NCI-H345 treated with DMSO at 0.1 percent for 48 hours (cell line): ENCODE data around the gene ITGAD.

Experiments used
- DNase-seq: peaks from one replicate; lab custom pipeline; 2025; ENCODE audit not compliant: unreplicated experiment; lab: John Stamatoyannopoulos, UW

Gene ITGAD

DNA sequence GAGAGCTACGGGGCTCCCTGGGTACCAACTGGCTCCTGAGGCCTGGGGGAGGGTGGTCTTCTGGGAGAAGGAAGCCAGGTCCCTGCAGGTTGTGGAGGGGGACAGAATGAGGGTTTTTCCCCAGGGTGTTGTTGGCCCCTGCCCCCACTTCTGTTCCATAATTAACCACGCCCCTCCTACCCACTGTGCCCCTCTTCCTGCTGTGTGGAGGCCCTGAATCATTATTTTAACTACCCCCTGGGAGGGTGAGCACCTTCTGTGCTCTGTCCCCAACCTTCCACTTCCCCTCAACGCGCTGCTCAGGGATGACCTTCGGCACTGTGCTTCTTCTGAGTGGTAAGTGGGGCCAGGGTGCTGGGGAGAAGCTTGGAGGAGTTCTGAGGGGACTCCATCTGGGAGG, at the start of gene ITGAD:
Gene ITGAD (plus strand): TSS at position 280 of the 400 bp plus-strand sequence. CDS start 26 bp downstream, at position 306.
- DNase-seq: no peak

DNA sequence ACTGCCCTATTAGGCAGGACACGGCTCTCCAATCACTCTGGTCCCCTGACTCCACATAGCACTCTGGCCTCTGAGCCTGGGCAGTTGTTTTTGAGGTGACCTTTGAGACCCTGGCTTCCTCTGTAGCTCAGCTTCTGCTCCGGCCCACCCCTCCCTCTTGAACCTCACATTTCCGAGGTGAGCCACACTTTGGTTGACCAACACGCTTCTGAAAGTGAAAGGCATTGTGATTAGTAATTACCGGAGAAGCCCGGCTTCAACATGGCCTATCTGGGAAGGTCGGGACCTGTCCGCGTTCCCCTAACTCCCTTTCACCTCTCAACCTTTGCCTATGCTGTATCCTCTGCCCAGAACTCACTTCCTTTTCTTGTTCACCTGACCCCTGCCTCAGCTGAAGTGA, 48.4 kb upstream of the ITGAD start:
- no peak for DNase-seq

DNA sequence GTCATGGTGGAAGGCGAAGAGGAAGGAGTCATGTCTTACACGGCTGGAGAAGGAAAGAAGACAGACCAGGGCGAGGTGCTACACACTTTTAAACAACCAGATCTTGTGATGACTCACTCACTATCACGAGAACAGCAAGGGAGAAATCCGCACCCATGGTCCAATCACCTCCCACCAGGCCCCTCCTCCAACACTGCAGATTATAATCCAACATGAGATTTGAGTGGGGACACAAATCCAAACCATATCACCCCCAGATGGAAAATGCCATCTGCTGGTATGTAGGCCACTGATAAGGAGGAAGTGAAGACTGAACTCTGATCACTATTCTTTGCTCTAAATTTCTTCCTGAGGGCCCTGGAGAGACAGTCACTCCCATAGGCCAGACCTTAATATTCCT, 45.7 kb upstream of the ITGAD start:
- no peak for DNase-seq

DNA sequence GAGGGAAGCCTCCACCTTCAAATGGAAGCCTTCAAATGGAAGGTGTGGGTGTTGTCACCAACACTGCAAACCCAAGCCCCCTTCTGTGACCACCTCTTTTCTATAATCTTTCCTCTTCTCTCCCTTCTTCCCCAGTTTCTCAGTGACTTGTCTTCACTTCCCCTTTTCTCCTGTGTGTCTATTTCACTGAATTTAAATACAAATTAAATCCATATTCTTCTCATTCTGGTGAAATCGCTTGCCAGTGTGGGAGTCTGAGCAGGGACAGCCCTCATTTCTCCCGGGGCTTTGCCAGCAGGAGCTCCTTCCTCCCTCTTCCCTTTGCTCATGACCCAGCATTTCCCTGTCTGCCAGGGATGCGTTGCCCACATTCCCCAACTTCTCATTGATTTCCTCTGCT, 44.6 kb upstream of the ITGAD start:
- no peak for DNase-seq

DNA sequence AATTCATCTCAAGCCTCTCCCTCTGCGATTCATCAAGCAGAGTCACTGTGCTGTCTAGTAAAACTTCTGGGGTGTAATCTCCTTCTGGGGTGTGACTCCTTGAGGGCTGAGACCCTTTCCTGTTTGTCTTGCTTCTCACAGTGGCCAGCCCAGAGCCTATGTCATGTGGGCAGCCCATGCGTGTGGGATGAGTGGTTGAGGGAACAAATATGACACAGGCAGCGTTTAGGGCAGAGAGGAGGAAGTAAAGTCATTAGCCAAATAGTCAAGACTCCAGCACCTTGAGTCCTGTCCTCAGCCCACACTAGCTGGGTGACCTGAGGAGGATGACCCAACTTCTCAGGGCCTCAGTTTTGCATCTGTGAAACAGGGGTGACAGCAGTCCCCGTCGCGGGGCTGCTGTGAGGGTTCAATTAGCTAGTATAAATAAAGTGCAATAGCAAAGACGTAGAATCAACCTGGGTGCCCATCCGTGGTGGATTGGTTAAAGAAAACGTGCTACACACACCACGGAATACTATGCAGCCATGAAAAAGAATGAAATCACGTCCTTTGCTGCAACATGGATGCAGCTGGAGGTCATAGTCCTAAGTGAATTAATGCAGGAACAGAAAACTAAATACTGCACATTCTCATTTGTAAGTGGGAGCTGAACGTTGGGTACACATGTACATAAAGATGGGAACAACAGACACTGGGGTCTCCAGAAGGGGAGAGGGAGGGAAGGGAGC, 42.7 kb upstream of the ITGAD start:
- DNase-seq: no peak

DNA sequence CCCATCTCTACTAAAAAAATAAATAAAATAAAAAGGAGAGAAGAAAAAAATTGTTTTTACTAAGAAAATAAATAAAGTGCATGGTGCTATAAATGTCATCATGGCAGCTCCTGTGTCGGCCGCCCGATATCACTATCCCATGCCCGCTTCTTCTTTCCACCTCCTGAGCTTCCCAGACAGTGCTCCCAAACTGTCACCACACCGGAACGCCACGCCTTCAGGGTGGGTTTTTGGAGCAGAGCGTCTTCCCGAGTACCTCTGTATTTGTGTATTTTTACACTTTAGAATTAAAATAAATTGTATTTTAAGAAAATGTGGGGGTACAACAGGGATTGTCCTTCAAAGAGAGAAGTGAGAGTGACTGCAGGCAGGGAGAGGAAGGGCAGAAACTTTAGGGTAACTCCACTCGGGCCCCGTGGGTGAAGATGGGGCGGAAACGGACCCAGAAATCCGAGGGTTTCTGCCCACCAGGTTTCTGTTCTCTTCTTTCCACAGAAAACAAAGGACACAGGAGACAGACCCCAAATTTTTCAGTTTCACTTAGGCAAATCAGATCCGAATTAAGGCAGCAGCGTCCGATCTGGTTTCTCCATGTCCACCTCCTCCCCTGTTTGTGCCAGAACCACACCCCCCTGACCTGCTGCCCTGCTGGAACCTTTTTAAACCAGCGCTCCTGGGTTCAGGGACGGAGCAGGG, 41.7 kb upstream of the ITGAD start:
- DNase-seq: no peak

- no peak for DNase-seq
These were observed 41.2 kb upstream of the ITGAD start for GRCh38 chr16:31351942-31352325.

GRCh38 chr16:31352376-31353115, 40.6 kb upstream of the ITGAD start:
- DNase-seq: no peak

DNA sequence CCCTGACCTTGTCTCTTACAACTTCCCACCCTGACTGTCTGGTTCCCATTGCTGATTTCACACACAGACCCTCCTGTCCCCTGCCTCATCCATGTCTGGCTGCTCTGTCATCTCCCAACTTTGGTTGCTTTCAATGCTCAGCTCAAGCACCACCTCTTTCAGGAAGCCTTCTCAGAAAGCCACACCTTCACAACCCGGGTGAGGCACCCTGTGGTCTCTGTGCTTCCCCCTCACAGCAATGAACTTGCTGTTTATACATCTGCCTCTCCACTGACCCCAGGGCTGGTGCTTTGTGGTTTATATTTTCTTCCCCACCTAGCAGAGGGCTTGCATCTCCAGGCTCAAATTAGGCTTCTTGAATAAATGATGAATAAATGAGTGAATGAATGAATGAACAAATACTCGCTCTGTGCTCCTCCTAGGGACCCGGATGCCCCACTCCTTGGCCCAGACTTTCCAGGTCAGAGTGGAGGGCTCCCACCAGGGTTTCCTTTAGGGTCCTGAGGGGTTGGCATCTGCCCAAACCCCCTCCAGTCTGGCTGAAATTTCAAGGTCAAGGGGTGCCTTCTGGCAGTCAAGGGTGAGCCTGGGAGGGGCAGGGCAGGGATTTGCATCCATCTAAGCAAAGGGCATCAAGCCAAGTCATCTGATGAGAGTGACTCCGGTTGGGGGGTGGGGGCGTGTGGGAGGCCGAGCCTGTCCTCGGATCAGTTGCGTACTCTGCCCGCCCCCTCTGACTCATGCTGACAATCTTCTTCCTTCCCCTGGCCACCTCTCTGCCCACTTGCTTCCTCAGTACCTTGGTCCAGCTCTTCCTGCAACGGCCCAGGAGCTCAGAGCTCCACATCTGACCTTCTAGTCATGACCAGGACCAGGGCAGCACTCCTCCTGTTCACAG, 38.5 kb upstream of the ITGAD start, which contains the start of gene ITGAX:
Gene ITGAX (plus strand): TSS at position 783 of the 898 bp plus-strand sequence. CDS start 79 bp downstream, at position 862.
- DNase-seq: no peak

DNA sequence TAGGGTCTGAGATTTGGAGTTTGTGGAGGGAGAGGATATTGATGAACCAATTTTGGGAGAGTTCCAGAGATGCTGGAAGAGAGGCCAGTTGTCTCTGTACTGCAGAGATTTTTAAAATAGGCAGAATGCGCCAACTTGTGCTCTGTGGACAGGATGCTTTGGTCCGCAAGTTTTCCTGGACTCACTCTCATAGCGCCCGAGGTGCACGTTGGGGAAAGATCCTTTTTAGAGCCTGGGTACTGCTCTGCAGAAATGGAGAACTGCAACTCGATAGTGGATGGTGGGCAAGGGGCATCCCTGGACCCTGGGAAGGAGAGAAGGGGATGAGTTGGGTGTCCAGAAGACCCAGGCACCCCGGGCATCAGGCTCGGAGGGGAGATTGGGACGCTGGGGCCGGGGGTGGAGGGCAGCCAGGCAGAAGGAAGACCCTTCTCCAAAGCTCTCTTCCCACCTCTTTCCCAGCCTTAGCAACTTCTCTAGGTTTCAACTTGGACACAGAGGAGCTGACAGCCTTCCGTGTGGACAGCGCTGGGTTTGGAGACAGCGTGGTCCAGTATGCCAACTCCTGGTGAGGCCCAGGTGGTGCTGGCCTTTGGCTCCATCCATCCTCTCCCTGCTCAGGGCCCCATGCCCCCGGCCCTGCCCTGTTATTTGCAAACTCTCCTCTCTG, 37.6 kb upstream of the ITGAD start:
- no peak for DNase-seq

GRCh38 chr16:31356566-31357323, 36.4 kb upstream of the ITGAD start:
- no peak for DNase-seq

DNA sequence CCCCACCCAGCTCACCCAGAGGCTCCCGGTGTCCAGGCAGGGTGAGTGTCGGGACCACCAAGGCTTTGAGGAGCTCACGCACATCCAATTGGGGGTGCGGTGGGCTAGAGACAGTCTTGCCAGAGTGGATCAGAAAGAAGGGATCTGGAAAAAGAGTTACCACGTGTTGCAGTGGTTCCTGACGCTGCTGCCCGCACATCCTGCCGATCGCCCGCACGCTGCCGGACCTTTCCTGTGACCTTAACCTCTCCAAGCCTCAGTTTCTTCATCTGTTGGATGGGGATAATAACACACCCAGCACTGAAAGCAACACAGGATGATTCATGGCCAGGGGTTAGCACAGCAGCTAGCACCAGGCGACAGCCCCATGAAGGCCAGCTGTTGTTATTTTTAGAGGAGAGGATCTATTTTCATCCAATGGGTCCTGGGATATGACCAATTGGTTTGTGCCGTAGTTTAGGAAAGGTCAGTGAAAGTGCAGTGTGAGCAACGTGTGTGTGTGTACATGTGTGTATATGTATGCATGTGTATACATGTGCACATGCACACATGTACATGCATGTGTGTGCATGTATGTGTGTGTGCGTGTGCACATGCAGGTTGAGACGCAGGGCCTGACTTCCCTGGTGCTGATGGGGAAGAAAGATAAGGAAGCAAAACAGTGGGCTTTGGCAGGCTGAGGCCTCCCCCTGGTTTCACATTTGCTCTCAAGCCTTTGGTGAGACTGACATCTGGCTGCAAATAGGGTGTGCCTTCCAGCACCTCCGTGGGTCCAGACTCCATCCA, 35.6 kb upstream of the ITGAD start:
- DNase-seq: no peak

DNA sequence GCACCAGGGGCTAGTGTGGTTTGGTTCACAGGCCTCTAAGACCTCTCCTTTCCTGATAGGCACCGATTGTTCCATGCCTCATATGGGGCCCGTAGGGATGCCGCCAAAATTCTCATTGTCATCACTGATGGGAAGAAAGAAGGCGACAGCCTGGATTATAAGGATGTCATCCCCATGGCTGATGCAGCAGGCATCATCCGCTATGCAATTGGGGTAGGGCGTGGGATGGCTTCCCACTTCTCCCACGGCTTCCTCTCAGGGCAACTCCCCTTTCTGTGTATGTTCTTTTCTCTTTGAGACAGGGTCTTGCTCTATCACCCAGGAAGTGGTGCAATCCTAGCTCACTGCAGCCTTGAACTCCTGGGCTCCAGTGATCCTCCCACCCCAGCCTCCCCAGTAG, 32.9 kb upstream of the ITGAD start:
- no peak for DNase-seq

GRCh38 chr16:31361201-31362110, 31.7 kb upstream of the ITGAD start:
- DNase-seq: no peak

- no peak for DNase-seq
These were observed 30.4 kb upstream of the ITGAD start for GRCh38 chr16:31362476-31363405.

GRCh38 chr16:31363721-31364120, 29.4 kb upstream of the ITGAD start:
- no peak for DNase-seq

- no peak for DNase-seq
These were observed 28.7 kb upstream of the ITGAD start for GRCh38 chr16:31364421-31364820.
